Peyer's patch (tissue), 4 donors: ENCODE results near the gene TMEM235.

Experiments
- CTCF ChIP-seq, 6 experiments: fragments of 450-650 bp in 4 of 6; fragments of 200-600 bp in 2 of 6; sonication (generic) in 1 of 6; IDR thresholded peaks; one replicate each; pipeline ENCODE4 v1.5.1; 2017 to 2019; ENCODE audit warnings: antibody characterized with exemption in 6 of 6, mild to moderate bottlenecking in 3 of 6, moderate library complexity in 1 of 6
- POLR2A ChIP-seq, 2 donors: fragments of 450-650 bp; IDR thresholded peaks; one replicate each; pipeline ENCODE4 v1.5.1; 2017; ENCODE audit warnings: antibody characterized with exemption in 2 of 2, mild to moderate bottlenecking in 2 of 2, moderate library complexity in 2 of 2

GRCh38 chr17:78240839-78241238 is 9.4 kb downstream of the TMEM235 start:
- TF ChIP-seq CTCF (IDR thresholded peaks at IDR 0.05) (no peak), POLR2A (IDR thresholded peaks at IDR 0.05) (no peak)
